ENCODE data around the gene RAB3IP.
"Not testable (repeated sequence)": the region's sequence is repeated elsewhere in the genome, so short reads cannot be mapped to it uniquely, and the experiment has no call there.

Gene RAB3IP

GRCh38 chr12:69836015-69836414 lies 97.4 kb downstream of the RAB3IP start:
- no peak for DNase-seq

DNA sequence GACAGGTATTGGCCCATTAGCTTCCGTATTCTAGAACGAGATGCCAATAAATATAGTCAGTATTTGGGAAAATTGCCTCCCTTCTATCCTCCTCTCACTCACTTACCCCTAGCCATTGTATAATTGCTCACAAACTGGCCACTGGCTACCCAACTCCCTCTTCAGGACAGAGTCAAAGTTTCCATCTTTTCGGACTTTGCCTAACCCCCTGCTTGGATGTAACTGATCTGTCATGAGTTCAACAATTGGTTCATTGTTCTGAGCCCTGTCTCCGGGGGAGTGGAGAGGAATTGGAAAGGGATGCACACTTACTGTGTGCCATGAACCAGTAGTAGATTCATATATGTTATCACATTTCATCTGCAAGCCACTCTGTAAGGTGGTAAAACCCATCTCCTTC lies 98.5 kb downstream of the RAB3IP start:
- peak; percentile 20 for DNase-seq

DNA sequence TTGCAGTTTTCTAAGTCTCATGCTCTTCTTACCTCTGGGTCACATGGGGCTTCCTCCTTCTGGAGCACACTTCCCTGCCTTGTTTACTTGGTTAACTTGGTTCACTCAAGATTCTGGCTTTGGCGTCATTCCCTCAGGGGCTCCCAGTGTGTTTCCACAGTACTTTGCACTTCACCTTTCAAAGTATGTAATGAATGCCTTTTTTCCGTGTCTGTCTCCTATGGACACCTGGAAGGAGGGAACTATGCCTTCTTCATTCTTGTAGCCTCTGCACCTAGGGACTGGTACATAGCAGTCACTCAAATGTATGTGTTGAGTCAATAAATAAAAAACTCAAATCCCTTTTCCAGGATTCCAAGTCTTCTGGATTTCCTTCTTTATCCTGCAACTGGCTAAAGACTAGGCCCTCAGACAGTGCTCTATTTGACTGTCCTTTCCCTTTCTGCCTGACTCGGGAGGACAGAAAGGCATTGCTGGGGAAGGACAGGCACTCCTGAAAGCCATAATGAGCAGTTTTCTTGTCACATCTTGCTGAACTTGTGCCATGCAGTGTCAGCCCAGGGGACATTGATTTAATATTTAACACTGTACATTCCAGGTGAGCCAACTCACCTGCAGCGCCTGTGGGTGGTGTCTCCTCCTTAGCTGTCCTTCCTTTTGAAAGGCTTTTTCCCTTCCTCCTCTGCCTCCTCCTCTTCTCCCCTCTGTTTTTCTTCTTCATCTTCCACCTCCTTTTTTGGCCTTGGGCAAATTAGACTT lies 99.2 kb downstream of the RAB3IP start:
- no peak for DNase-seq

- DNase-seq = no peak
These were observed 102.1 kb downstream of the RAB3IP start for GRCh38 chr12:69840727-69841126.

DNA sequence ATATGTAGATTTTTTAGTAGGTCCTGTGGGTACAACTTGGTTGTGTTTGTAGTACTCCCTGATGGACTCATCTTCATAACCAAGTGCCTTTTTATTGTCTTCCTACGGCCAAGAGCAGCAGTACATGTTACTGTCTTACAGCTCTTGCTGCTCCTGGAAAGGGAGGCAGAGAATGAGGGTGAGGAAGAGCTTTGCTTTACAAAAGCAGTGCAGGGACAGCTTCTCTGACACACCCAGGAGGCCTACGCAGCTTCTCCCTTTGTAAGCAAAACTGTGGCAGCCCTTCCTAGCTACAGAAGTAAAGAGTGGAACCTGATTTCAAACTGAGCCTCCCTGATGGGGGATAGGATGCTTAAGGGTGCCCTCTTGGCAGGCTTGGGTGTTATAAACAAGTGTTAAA lies 104.9 kb downstream of the RAB3IP start:
- no peak for DNase-seq

- no peak for DNase-seq
These were observed 105.8 kb downstream of the RAB3IP start for GRCh38 chr12:69844416-69844815.

DNA sequence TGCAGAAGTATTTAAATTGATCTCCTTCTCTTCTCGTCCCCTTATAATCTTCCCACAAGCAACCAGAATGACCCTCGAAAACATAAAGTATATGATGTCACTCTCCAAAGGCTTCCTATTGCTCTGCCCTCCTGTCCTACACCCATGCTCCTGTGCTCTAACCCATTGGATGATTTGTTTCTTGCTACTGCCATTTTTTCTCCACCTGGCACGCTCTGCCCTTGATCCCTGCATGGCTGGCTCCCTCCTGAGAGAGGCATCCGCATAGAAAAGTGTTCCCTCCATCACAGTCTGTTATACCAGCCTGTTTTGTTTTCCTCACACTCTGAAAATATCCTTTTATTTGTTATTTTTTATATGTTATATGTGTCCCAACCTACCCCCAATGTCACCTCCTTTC lies 106.2 kb downstream of the RAB3IP start:
- no peak for DNase-seq

DNA sequence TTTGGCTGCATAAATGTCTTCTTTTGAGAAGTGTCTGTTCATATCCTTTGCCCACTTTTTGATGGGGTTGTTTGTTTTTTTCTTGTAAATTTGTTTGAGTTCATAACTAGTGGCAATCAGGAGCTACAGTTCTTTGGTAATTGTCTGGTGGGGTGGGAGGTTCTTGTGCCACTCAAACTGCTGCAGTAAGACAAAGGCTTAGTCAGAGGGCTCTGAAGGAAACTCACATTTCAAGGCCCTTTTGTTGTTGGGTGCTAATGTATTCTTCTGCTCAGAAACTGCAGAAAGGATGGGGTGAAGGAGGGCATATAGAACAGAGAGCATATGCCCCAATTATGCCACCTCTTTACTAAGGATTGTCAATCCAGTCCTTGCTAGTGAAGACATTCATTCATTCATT lies 108.3 kb downstream of the RAB3IP start:
- DNase-seq = no peak

DNA sequence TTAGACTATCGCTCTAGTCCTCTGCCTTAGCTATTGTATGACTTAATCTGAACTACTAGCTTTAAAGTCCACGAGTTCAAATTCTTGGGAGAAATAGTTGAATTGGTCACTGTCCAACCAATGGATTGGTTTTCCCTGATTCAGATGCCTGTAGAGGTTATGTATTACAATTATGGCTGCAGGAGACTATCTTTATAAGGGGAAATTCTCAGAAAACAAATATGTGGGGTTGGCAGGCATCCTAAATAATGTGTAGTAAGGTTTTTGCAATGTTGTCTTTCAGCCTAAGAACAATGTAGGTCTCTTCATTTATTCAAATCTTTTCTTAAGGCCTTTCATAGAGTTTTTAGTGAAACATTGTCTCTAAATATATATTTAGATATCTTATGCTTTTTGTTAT lies 113.3 kb downstream of the RAB3IP start:
- no peak for DNase-seq

GRCh38 chr12:69853176-69853961 lies 114.7 kb downstream of the RAB3IP start:
- DNase-seq = not testable (repeated sequence)

DNA sequence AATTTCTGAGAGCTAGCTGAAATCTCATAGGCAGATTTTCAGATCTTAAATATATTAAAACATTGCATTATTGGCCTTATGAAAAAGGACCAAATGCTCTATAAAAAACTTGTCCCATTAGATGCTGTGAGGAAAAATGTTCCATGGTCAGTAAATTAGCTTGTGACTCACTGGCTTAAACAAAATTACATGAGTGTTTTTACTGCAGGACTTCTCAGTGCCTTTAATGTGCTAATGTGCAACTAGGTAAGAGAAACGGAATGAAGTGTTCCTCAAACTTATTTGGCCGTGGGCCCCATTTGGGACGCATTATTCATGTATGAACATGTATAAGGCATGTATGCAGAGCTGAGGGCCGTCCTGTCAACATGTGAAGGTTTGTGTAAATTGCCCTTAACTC lies 128.0 kb downstream of the RAB3IP start:
- DNase-seq = no peak

- DNase-seq = no peak
These were observed 130.0 kb downstream of the RAB3IP start for GRCh38 chr12:69868695-69869094.

- DNase-seq = no peak
These were observed 134.1 kb downstream of the RAB3IP start for GRCh38 chr12:69872804-69873203.
